Mucosa of descending colon (tissue), 3 donors: ENCODE measurements around the gene RABIF. TPM values are rescaled to one million over a fixed set of nuclear protein-coding genes. Genes with fewer than 3 reads are reported as not detected.
"Not testable (repeated sequence)": the region's sequence is repeated elsewhere in the genome, so short reads cannot be mapped to it uniquely, and the experiment has no call there.

Source experiments
- ATAC-seq: fragments of 200-7000 bp; cut with Tn5 transposase; one replicate; pipeline ENCODE4 v1.9.1; 2020; ENCODE audit warnings: mild to moderate bottlenecking, moderate library complexity
- DNase-seq, 3 donors: peaks; one replicate each; pipeline ENCODE4 v3.0.0-alpha.2; 2020
- H3K36me3 ChIP-seq: fragments of 200-600 bp; one replicate; pipeline ENCODE4 v1.8.0; 2021; ENCODE audit warnings: low read depth, mild to moderate bottlenecking
- H3K4me1 ChIP-seq: fragments of 200-600 bp; one replicate; pipeline ENCODE4 v1.8.0; 2021; ENCODE audit warnings: low read depth, mild to moderate bottlenecking
- H3K4me3 ChIP-seq: fragments of 200-600 bp; one replicate; pipeline ENCODE4 v1.8.0; 2021; ENCODE audit warnings: mild to moderate bottlenecking
- H3K9me3 ChIP-seq: fragments of 200-600 bp; one replicate; pipeline ENCODE4 v1.8.0; 2021; ENCODE audit warnings: mild to moderate bottlenecking
- intact Hi-C, 2 donors: fragments of 100-400 bp; cut with DNase I in 1 of 2; cut with micrococcal nuclease in 1 of 2; formaldehyde crosslinking; loops; one replicate each; pipeline versions ENCODE4 v1.11.0 to v1.11.1; 2022; cut with DNase I, micrococcal nuclease
- long read RNA-seq, 2 donors: library from polyadenylated mRNA; unstranded; transcript quantifications; one replicate each; pipeline ENCODE4 v2.0.0, GENCODE V29; 2019 to 2021
- total RNA-seq, 3 donors: library from RNA; stranded (reverse); fragmentation: NEBNext Ultra II Directional in 2 of 3; extraction: Animal tissue kit (Norgen Biotek cat#: 25700) in 2 of 3; gene quantifications; one replicate each; pipeline versions ENCODE4 v1.2.1 to v1.2.4, GENCODE V29; 2021 to 2023
- TF ChIP-seq, protein P1 (sequence below): fragments of 200-600 bp; IDR thresholded peaks from one replicate; pipeline ENCODE4 v1.8.0; 2022; ENCODE audit warnings: antibody characterized with exemption, mild to moderate bottlenecking
- donor health status: DM: no; HTN: no; CAD: no; lungs with moderate emphysema.
- donor health status: DM: no; HTN: no; CAD: no.
- donor health status: DM: no; HTN: yes; CAD: no.

RABIF gene
- total RNA-seq, result 10 to 100 TPM; 11.7 to 14.7 (median 11.9) TPM
- long read RNA-seq, donor 1, transcript RABIF-201 (2 exons, 2,430 nt), result major isoform, 19 of 22 reads
- long read RNA-seq, donor 1, partial matches to known transcripts, result 0 of 22 reads
- long read RNA-seq, donor 1, other reads (novel, unspliced or antisense), result 3 of 22 reads
- long read RNA-seq, donor 2, transcript RABIF-201 (2 exons, 2,430 nt), result major isoform, 25 of 25 reads
- long read RNA-seq, donor 2, partial matches to known transcripts, result 0 of 25 reads
- long read RNA-seq, donor 2, other reads (novel, unspliced or antisense), result 0 of 25 reads

DNA sequence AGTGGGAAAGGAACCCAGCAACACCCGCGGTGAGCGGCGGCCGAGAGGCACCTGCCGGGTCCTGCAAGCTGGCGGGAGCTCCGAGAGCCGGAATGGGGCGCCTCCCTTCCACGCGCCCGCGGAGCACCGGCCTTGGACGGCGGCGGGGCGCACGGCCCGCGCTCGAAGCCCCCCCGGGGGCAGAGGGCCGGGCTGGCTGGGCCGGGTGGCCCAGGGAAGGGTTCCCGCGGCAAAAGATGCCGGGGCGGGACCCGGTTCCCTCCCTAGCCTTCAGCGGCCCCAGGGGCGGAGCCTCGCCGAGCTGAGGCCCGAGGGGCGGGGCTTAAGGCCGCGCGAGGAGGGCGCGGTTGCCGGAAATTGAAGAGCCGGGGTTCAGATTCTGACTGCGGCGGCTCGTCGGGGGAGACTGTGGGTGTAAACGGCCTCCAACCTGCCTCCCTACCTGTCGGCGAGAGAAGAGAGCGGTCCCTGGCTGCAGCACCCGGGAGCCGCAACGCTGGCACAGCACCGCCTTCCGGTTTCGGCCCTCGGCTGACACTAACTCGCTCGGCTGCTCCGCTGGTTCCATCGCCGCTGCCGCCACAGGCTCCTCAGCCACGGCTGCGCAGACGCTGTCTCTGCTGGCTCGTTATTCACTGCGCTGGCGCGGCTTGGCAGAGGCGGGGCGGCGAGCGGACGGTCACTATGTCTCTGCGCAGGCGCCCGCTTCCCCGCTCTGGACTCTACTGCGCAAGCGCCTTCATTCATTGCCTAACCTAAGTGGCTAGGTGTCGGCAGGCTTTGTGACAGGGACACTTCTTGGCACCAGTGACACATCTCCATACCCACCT, at the start of gene RABIF:
RABIF (minus strand) TSS at position 619 of the 830 bp plus-strand sequence; CDS start at position 568, 51 bp downstream.
- DNase-seq (peak; percentile 97 to 98 (median 98)), ATAC-seq (peak; percentile 97)
- Histone ChIP-seq H3K36me3 (peaks cover 7% of the 10 kb centered on the region), H3K4me3 (peak within 1 kb of the TSS; percentile 43), H3K9me3 (no peaks in the 10 kb centered on the region), H3K4me1 (peaks cover 12% of the 10 kb centered on the region)
- TF ChIP-seq, protein P1, sequence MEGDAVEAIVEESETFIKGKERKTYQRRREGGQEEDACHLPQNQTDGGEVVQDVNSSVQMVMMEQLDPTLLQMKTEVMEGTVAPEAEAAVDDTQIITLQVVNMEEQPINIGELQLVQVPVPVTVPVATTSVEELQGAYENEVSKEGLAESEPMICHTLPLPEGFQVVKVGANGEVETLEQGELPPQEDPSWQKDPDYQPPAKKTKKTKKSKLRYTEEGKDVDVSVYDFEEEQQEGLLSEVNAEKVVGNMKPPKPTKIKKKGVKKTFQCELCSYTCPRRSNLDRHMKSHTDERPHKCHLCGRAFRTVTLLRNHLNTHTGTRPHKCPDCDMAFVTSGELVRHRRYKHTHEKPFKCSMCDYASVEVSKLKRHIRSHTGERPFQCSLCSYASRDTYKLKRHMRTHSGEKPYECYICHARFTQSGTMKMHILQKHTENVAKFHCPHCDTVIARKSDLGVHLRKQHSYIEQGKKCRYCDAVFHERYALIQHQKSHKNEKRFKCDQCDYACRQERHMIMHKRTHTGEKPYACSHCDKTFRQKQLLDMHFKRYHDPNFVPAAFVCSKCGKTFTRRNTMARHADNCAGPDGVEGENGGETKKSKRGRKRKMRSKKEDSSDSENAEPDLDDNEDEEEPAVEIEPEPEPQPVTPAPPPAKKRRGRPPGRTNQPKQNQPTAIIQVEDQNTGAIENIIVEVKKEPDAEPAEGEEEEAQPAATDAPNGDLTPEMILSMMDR, result peak; percentile 7
- intact Hi-C loops, result no loop called here

DNA sequence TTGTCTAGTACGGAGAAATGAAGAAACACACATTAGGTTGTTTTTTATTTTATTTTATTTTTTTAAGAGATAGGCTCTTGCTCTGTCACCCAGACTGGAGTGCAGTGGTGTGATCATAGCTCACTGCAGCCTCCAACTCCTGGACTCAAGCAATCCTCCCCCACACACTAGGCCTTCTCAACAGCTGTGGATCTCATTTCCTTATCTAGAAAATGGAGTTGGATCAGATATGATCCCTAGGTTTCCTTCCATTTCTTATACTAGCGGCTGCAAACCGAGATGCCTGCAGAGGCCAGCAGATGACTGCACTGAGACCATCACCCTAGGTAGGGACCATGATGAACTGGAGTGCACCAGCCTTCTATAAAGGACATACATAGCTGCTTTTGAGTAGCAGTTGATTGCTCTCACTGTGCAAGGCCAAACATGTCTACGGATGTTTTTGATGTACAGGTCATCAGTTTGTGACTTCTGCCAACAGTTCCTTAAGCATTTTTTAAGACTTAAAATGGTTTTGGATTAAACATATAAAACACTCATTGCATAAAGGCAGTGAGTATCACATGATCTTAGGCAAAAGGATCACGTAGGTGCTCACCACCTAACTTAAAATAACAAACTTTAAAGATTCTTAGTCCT, 49.5 kb upstream of the RABIF start:
- Histone ChIP-seq H3K4me3 (no peak overlapping the region), H3K9me3 (no peaks in the 10 kb centered on the region), H3K4me1 (no peaks in the 10 kb centered on the region), H3K36me3 (no peaks in the 10 kb centered on the region)
- no peak for ATAC-seq
- intact Hi-C loops, result no loop called here
- TF ChIP-seq, protein P1, result no peak
- DNase-seq, result no peak

DNA sequence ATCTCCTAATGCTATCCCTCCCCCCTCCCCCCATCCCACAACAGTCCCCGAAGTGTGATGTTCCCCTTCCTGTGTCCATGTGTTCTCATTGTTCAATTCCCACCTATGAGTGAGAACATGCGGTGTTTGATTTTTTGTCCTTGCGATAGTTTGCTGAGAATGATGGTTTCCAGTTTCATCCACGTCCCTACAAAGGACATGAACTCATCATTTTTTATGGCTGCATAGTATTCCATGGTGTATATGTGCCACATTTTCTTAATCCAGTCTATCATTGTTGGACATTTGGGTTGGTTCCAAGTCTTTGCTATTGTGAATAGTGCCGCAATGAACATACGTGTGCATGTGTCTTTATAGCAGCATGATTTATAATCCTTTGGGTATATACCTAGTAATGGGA, 47.5 kb upstream of the RABIF start:
- intact Hi-C loops, DNase-seq, H3K4me3 ChIP-seq, ATAC-seq, H3K4me1 ChIP-seq, H3K9me3 ChIP-seq, H3K36me3 ChIP-seq: not testable (repeated sequence)

DNA sequence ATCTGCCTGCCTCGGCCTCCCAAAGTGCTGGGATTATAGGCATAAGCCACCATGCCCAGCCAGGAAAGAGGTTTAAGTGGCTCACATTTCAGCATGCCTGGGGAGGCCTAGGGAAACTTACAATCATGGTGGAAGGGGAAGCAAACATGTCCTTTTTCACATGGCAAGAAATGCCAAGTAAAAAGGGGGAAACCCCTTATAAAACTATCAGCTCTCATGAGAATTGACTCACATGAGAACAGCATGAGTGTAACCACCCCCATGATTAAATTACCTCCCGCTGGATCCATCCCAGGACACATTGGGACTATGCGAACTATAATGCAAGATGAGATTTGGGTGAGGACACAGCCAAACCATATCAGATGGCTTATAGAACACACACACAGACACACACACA, 46.9 kb upstream of the RABIF start:
- H3K4me1 ChIP-seq, result no peaks in the 10 kb centered on the region
- no peak overlapping the region for H3K4me3 ChIP-seq
- H3K36me3 ChIP-seq, result no peaks in the 10 kb centered on the region
- no peak for DNase-seq
- intact Hi-C loops, result no loop called here
- H3K9me3 ChIP-seq, result no peaks in the 10 kb centered on the region
- TF ChIP-seq, protein P1, result no peak
- no peak for ATAC-seq

DNA sequence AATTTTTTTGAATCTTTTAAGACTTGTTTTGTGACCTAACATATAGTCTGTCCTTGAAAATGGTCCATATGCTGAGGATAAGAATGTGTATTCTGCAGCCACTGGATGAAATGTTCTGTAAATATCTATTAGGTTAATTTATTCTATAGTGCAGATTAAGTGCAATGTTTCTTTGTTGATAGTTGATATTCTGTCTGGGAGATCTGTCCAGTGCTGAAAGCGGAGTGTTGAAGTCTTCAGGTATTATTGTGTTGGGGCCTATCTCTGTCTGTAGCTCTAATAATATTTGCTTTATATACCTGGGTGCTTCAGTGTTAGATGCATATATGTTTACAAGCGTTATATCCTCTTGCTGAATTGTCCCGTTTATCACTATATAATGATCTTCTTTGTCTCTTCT, 45.8 kb upstream of the RABIF start:
- TF ChIP-seq, protein P1, result no peak
- intact Hi-C loops, result no loop called here
- no peak overlapping the region for H3K4me3 ChIP-seq
- DNase-seq (no peak), ATAC-seq (no peak)
- H3K9me3 ChIP-seq, result no peaks in the 10 kb centered on the region
- no peaks in the 10 kb centered on the region for H3K36me3 ChIP-seq
- H3K4me1 ChIP-seq, result no peaks in the 10 kb centered on the region

GRCh38 chr1:202932476-202932875, 43.5 kb upstream of the RABIF start:
- ATAC-seq, result no peak
- no peak for DNase-seq
- H3K4me3 ChIP-seq, result no peak overlapping the region
- H3K9me3 ChIP-seq, result no peaks in the 10 kb centered on the region
- intact Hi-C loops, result no loop called here
- no peaks in the 10 kb centered on the region for H3K4me1 ChIP-seq
- TF ChIP-seq, protein P1, result no peak
- no peaks in the 10 kb centered on the region for H3K36me3 ChIP-seq
